NK-92 (cell line): Measurements from ENCODE around the gene ATP6V1B1.

Experiments
- DNase-seq: peaks from one replicate; lab custom pipeline; 2025; ENCODE audit not compliant: unreplicated experiment; lab: John Stamatoyannopoulos, UW

ATP6V1B1 gene

DNA sequence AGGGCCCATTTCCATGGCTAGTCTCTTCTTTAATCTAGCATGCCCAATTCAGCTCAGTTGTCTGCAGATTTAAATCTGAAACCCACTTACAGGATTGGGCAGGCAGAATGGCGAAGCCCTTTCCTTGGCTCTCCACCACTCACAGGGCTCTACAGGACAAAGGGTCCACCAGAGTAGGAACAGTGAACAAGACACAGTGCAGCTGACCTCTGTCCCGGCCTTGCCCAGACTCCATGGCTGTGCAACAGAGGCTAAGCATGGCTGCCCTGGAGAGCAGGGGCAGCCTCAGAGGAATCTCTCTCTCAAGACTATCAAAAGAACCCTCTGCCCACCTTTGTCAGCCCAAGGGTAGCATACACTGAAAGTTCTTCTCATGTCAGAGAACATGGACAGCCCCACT, 9.7 kb upstream of the ATP6V1B1 start:
- DNase-seq, result no peak

DNA sequence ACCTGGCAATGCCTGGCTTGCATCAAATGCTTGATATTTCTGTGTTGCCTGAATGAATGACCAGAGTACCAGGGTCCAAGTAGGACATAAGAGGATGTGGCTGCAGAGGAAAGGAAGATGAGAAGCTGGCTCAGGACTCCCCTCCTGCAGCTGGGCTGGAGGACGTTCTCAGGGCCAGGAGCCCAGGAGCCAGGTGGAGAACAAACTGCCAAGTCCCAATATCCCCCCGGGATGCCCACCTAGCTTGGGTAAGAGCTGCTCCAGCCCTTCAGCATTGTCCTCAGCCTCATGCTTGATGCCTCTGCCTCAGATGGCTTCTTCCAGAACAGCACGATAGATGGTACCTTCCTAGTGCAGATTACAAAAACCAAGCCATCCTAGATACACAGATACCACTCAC, 8.6 kb upstream of the ATP6V1B1 start:
- no peak for DNase-seq

GRCh38 chr2:70927641-70928040, 8.1 kb upstream of the ATP6V1B1 start:
- no peak for DNase-seq

GRCh38 chr2:70928366-70928765, 7.3 kb upstream of the ATP6V1B1 start:
- no peak for DNase-seq

- no peak for DNase-seq
These were observed 5.0 kb upstream of the ATP6V1B1 start for GRCh38 chr2:70930371-70931329.

- DNase-seq, result no peak
These were observed 4.2 kb upstream of the ATP6V1B1 start for GRCh38 chr2:70931376-70932000.

GRCh38 chr2:70932631-70933230, 3.0 kb upstream of the ATP6V1B1 start:
- no peak for DNase-seq

- no peak for DNase-seq
These were observed 719 bp upstream of the ATP6V1B1 start for GRCh38 chr2:70934981-70935380.

GRCh38 chr2:70936165-70936978, 672 bp downstream of the ATP6V1B1 start:
- DNase-seq, result no peak

- no peak for DNase-seq
These were observed 1.5 kb downstream of the ATP6V1B1 start for GRCh38 chr2:70936979-70937811.

GRCh38 chr2:70937866-70938585, 2.3 kb downstream of the ATP6V1B1 start:
- no peak for DNase-seq

DNA sequence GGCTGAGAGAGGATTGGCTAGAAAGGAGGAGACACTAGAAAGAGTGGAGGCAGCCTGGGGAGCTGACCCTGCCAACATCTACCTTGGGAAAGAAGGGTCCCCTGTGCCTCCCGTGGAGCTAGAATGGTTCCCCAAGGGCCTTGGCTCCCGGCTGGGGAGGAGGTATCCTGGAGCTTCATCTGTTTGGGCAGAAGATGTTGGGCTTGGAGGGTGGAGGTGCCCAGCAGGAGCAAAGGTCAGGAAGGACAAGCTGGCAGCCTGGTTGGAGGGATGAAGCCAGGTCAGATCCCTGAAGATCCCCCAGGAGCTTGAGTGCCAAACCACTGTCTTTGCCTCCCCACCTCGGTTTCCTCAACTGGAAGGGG, 2.9 kb downstream of the ATP6V1B1 start:
- DNase-seq, result no peak

- no peak for DNase-seq
These were observed 3.5 kb downstream of the ATP6V1B1 start for GRCh38 chr2:70939001-70939838.

- no peak for DNase-seq
These were observed 4.3 kb downstream of the ATP6V1B1 start for GRCh38 chr2:70939839-70940580.

GRCh38 chr2:70941186-70941585, 5.5 kb downstream of the ATP6V1B1 start:
- DNase-seq, result no peak

GRCh38 chr2:70941701-70942100, 6.0 kb downstream of the ATP6V1B1 start:
- no peak for DNase-seq

GRCh38 chr2:70942396-70943204, 6.9 kb downstream of the ATP6V1B1 start:
- DNase-seq, result no peak
